ENCODE measurements around the gene CISTR.
"Not testable (repeated sequence)": the region's sequence is repeated elsewhere in the genome, so short reads cannot be mapped to it uniquely, and the experiment has no call there.

CISTR gene

GRCh38 chr12:53751336-53752191, at the start of gene CISTR:
Gene CISTR (minus strand): TSS chr12:53751979.
- DNase-seq (ENCODE audit: low read depth in 2 of 2): no peak

- no peak for DNase-seq (ENCODE audit: low read depth in 2 of 2)
These were observed 46.8 kb upstream of the CISTR start for GRCh38 chr12:53798575-53798974.

GRCh38 chr12:53795927-53796326, 44.1 kb upstream of the CISTR start:
- DNase-seq (ENCODE audit: low read depth in 2 of 2): no peak

GRCh38 chr12:53793221-53793620, 41.4 kb upstream of the CISTR start:
- DNase-seq (ENCODE audit: low read depth in 2 of 2): no peak

- no peak for DNase-seq (ENCODE audit: low read depth in 2 of 2)
These were observed 40.1 kb upstream of the CISTR start for GRCh38 chr12:53791735-53792326.

- no peak for DNase-seq (ENCODE audit: low read depth in 2 of 2)
These were observed 37.8 kb upstream of the CISTR start for GRCh38 chr12:53789570-53789969.

- no peak for DNase-seq (ENCODE audit: low read depth in 2 of 2)
These were observed 37.1 kb upstream of the CISTR start for GRCh38 chr12:53788892-53789291.

- no peak for DNase-seq (ENCODE audit: low read depth in 2 of 2)
These were observed 34.6 kb upstream of the CISTR start for GRCh38 chr12:53786411-53786810.

- no peak for DNase-seq (ENCODE audit: low read depth in 2 of 2)
These were observed 33.4 kb upstream of the CISTR start for GRCh38 chr12:53785161-53785560.

- DNase-seq (ENCODE audit: low read depth in 2 of 2): no peak
These were observed 30.4 kb upstream of the CISTR start for GRCh38 chr12:53782093-53782703.

GRCh38 chr12:53781228-53781801, 29.5 kb upstream of the CISTR start:
- DNase-seq (ENCODE audit: low read depth in 2 of 2): no peak

- DNase-seq (ENCODE audit: low read depth in 2 of 2): no peak
These were observed 28.5 kb upstream of the CISTR start for GRCh38 chr12:53780323-53780722.

- not testable (repeated sequence) for DNase-seq (ENCODE audit: low read depth in 2 of 2)
These were observed 27.9 kb upstream of the CISTR start for GRCh38 chr12:53779679-53780078.

GRCh38 chr12:53777936-53778644, 26.3 kb upstream of the CISTR start:
- DNase-seq (ENCODE audit: low read depth in 2 of 2): no peak

GRCh38 chr12:53777412-53777811, 25.6 kb upstream of the CISTR start:
- no peak for DNase-seq (ENCODE audit: low read depth in 2 of 2)

GRCh38 chr12:53776872-53777271, 25.1 kb upstream of the CISTR start:
- no peak for DNase-seq (ENCODE audit: low read depth in 2 of 2)

GRCh38 chr12:53775478-53776145, 23.8 kb upstream of the CISTR start:
- DNase-seq (ENCODE audit: low read depth in 2 of 2): no peak

GRCh38 chr12:53770281-53770680, 18.5 kb upstream of the CISTR start:
- DNase-seq (ENCODE audit: low read depth in 2 of 2): no peak

- no peak for DNase-seq (ENCODE audit: low read depth in 2 of 2)
These were observed 17.2 kb upstream of the CISTR start for GRCh38 chr12:53768976-53769375.

- no peak for DNase-seq (ENCODE audit: low read depth in 2 of 2)
These were observed 15.1 kb upstream of the CISTR start for GRCh38 chr12:53766881-53767280.

- DNase-seq (ENCODE audit: low read depth in 2 of 2): no peak
These were observed 14.1 kb upstream of the CISTR start for GRCh38 chr12:53765891-53766290.

Data from stimulated activated CD8-positive, alpha-beta memory T cell treated with anti-CD3 and anti-CD28 coated beads, Interleukin-15, amount 100 ng/mL, for 48 hours (primary cell).